H1 (cell line): ENCODE results near the gene ADAMTS17. TPM values are rescaled to one million over a fixed set of nuclear protein-coding genes. Genes with fewer than 3 reads are reported as not detected.

Experiments used
- CTCF ChIA-PET: fragments of 300-600 bp; sonication (Branson Sonifier 250); formaldehyde crosslinking; loops from one replicate; lab custom pipeline; 2021; ENCODE audit not compliant: partially characterized antibody; lab: Charles Lee
- POLR2A ChIA-PET: fragments of 300-600 bp; sonication (Branson Sonifier 250); formaldehyde crosslinking; loops from one replicate; lab custom pipeline; 2021; ENCODE audit warnings: inconsistent platforms; ENCODE audit not compliant: partially characterized antibody; lab: Charles Lee
- DNase-seq, 2 experiments: peaks; one replicate each; pipeline versions ENCODE4 v3.0.0 to v3.0.0-alpha.2; 2010 to 2022; ENCODE audit warnings: low spot score in 2 of 2, low read depth in 1 of 2, mixed read lengths in 1 of 2
- FAIRE-seq: peaks from 2 replicates; lab custom pipeline; 2011; peaks lifted over from hg19 to GRCh38; lab: Jason Lieb, UNC
- H2AFZ ChIP-seq: 2 replicates; pipeline ENCODE4 v1.8.1; 2012; ENCODE audit warnings: low read length, inconsistent platforms
- H2AK5ac ChIP-seq: 2 replicates; pipeline ENCODE4 v1.6.1; 2013; ENCODE audit warnings: low read depth, low read length
- H2BK120ac ChIP-seq: replicated peaks from 2 replicates; pipeline ENCODE3; 2013; ENCODE audit warnings: low read depth, low read length, inconsistent platforms
- H2BK12ac ChIP-seq: 2 replicates; pipeline ENCODE4 v1.6.1; 2013; ENCODE audit warnings: low read depth, low read length
- H2BK15ac ChIP-seq: 2 replicates; pipeline ENCODE4 v1.6.1; 2013; ENCODE audit warnings: low read length
- H2BK20ac ChIP-seq: 2 replicates; pipeline ENCODE4 v1.6.1; 2013; ENCODE audit warnings: low read length
- H2BK5ac ChIP-seq: 2 replicates; pipeline ENCODE4 v1.6.1; 2013; ENCODE audit warnings: low read depth, low read length
- H3K14ac ChIP-seq: 2 replicates; pipeline ENCODE4 v1.6.1; 2013; ENCODE audit warnings: inconsistent platforms; ENCODE audit not compliant: insufficient read length
- H3K18ac ChIP-seq: 2 replicates; pipeline ENCODE4 v1.6.1; 2013; ENCODE audit warnings: low read length; ENCODE audit errors: extremely low read depth
- H3K23ac ChIP-seq: 2 replicates; pipeline ENCODE4 v1.6.1; 2013; ENCODE audit warnings: inconsistent platforms; ENCODE audit not compliant: insufficient read length
- H3K23me2 ChIP-seq: 2 replicates; pipeline ENCODE4 v1.6.1; 2013; ENCODE audit warnings: low read depth, low read length
- H3K27ac ChIP-seq: 2 replicates; pipeline ENCODE4 v1.6.1; 2011; ENCODE audit warnings: low read depth, low read length, inconsistent platforms
- H3K27me3 ChIP-seq, 4 experiments: replicated peaks in 1 of 4; 1 replicate in 1 of 4; 2 replicates in 3 of 4; pipeline versions ENCODE4 v1.6.1 to v1.8.1; 2011 to 2013; ENCODE audit warnings: low read length in 3 of 4, mild to moderate bottlenecking in 3 of 4, inconsistent platforms in 2 of 4, mixed read lengths in 2 of 4, moderate library complexity in 1 of 4; ENCODE audit not compliant: control insufficient read depth in 3 of 4, insufficient read depth in 3 of 4; ENCODE audit errors: extremely low read depth in 1 of 4
- H3K36me3 ChIP-seq, 4 experiments: 2 replicates each; pipeline versions ENCODE4 v1.6.1 to v1.8.1; 2011 to 2013; ENCODE audit warnings: mild to moderate bottlenecking in 4 of 4, low read length in 3 of 4, moderate library complexity in 2 of 4, control low read depth in 1 of 4, inconsistent platforms in 1 of 4; ENCODE audit not compliant: insufficient read depth in 4 of 4, control insufficient read depth in 2 of 4
- H3K4ac ChIP-seq: replicated peaks from 2 replicates; pipeline ENCODE3; 2013; ENCODE audit warnings: low read length, low read depth, mixed read lengths, inconsistent platforms; ENCODE audit not compliant: insufficient read length
- H3K4me1 ChIP-seq, 4 experiments: replicated peaks in 1 of 4; 1 replicate in 1 of 4; 2 replicates in 3 of 4; pipeline versions ENCODE4 v1.6.1 to v1.8.1; 2011 to 2013; ENCODE audit warnings: low read length in 3 of 4, inconsistent platforms in 2 of 4, mixed read lengths in 1 of 4; ENCODE audit not compliant: insufficient read depth in 4 of 4, control insufficient read depth in 3 of 4
- H3K4me2 ChIP-seq, 2 experiments: 2 replicates each; pipeline versions ENCODE4 v1.6.1 to v1.8.1; 2011 to 2013; ENCODE audit warnings: low read depth in 2 of 2, low read length in 2 of 2, control low read depth in 1 of 2, inconsistent platforms in 1 of 2, mild to moderate bottlenecking in 1 of 2; ENCODE audit not compliant: insufficient read depth in 1 of 2
- H3K4me3 ChIP-seq, 4 experiments: fragments of 200-600, 300-600 bp in 1 of 4; sonication (generic), shearing (Covaris generic), sonication (Bioruptor Twin) in 1 of 4; 2 replicates each; pipeline versions ENCODE4 v1.5.1 to v1.8.1; 2011 to 2016; ENCODE audit warnings: low read length in 4 of 4, low read depth in 3 of 4, control low read depth in 2 of 4, inconsistent platforms in 2 of 4, mild to moderate bottlenecking in 2 of 4, mixed read lengths in 1 of 4, moderate library complexity in 1 of 4; ENCODE audit not compliant: insufficient read depth in 2 of 4; ENCODE audit errors: extremely low read depth in 1 of 4
- H3K56ac ChIP-seq: replicated peaks from 2 replicates; pipeline ENCODE3; 2013; ENCODE audit warnings: low read depth, mild to moderate bottlenecking, mixed read lengths, low read length, inconsistent platforms; ENCODE audit not compliant: insufficient read length
- H3K79me1 ChIP-seq: 2 replicates; pipeline ENCODE4 v1.6.1; 2013; ENCODE audit warnings: low read depth, low read length, control low read depth
- H3K79me2 ChIP-seq, 2 experiments: 2 replicates each; pipeline versions ENCODE4 v1.6.1 to v1.8.1; 2012 to 2013; ENCODE audit warnings: low read length in 2 of 2, mild to moderate bottlenecking in 2 of 2, inconsistent platforms in 1 of 2; ENCODE audit not compliant: insufficient read depth in 2 of 2, control insufficient read depth in 1 of 2
- H3K9ac ChIP-seq, 4 experiments: replicated peaks in 1 of 4; 1 replicate in 1 of 4; 2 replicates in 3 of 4; pipeline versions ENCODE4 v1.6.1 to v1.8.1; 2011 to 2013; ENCODE audit warnings: low read depth in 3 of 4, low read length in 3 of 4, control low read depth in 2 of 4, mild to moderate bottlenecking in 2 of 4, moderate library complexity in 2 of 4, inconsistent platforms in 1 of 4; ENCODE audit errors: extremely low read depth in 1 of 4
- H3K9me3 ChIP-seq, 2 experiments: 2 replicates each; pipeline versions ENCODE4 v1.6.1 to v1.8.1; 2012 to 2013; ENCODE audit warnings: mild to moderate bottlenecking in 2 of 2, moderate library complexity in 2 of 2, control low read depth in 1 of 2, inconsistent platforms in 1 of 2, low read depth in 1 of 2, low read length in 1 of 2, mixed read lengths in 1 of 2; ENCODE audit not compliant: insufficient read depth in 2 of 2
- H4K20me1 ChIP-seq, 2 experiments: replicated peaks in 1 of 2; 2 replicates each; pipeline versions ENCODE3 to v1.8.1; 2011 to 2013; ENCODE audit warnings: inconsistent platforms in 2 of 2, low read length in 2 of 2, mild to moderate bottlenecking in 1 of 2; ENCODE audit not compliant: insufficient read depth in 2 of 2, control insufficient read depth in 1 of 2
- H4K5ac ChIP-seq: 2 replicates; pipeline ENCODE4 v1.6.1; 2013; ENCODE audit warnings: low read length, low read depth, mixed read lengths, inconsistent platforms; ENCODE audit not compliant: insufficient read length
- H4K8ac ChIP-seq: 2 replicates; pipeline ENCODE4 v1.8.0; 2013; ENCODE audit warnings: mild to moderate bottlenecking, moderate library complexity, low read length, inconsistent platforms; ENCODE audit not compliant: insufficient read depth; ENCODE audit errors: extremely low read depth
- H4K91ac ChIP-seq: replicated peaks from 2 replicates; pipeline ENCODE3; 2013; ENCODE audit warnings: low read length, mixed read lengths, inconsistent platforms; ENCODE audit not compliant: insufficient read length
- CBX5 ChIP-seq: fragments of 300-800, 300-1000 bp; sonication (generic); IDR thresholded peaks from 2 replicates; pipeline ENCODE4 v1.7.1; 2016; ENCODE audit warnings: antibody characterized with exemption, low read length, low read depth
- CBX8 ChIP-seq: fragments of 300-800, 300-1000 bp; sonication (generic); IDR thresholded peaks from 2 replicates; pipeline ENCODE4 v1.7.1; 2016; ENCODE audit warnings: low read depth, low read length, borderline replicate concordance
- CEBPB ChIP-seq: IDR thresholded peaks from 2 replicates; pipeline ENCODE4 v1.6.1; 2012; ENCODE audit warnings: low read depth, low read length
- KDM4A ChIP-seq: IDR thresholded peaks from one replicate; pipeline ENCODE4 v1.7.1; 2012; ENCODE audit warnings: low read depth, mild to moderate bottlenecking, moderate library complexity, low read length, inconsistent platforms; ENCODE audit not compliant: severe bottlenecking
- KDM5A ChIP-seq: fragments of 200-600 bp; IDR thresholded peaks from 2 replicates; pipeline ENCODE4 v1.7.1; 2012; ENCODE audit warnings: mild to moderate bottlenecking, low read length, inconsistent platforms, mixed read lengths
- MAFK ChIP-seq: IDR thresholded peaks from 2 replicates; pipeline ENCODE4 v1.6.1; 2012; ENCODE audit warnings: low read depth, mild to moderate bottlenecking, improper control_type of control experiment, low read length
- RBBP5 ChIP-seq: IDR thresholded peaks from 2 replicates; pipeline ENCODE4 v1.7.1; 2012; ENCODE audit warnings: low read depth, mild to moderate bottlenecking, inconsistent platforms, low read length, moderate library complexity, borderline replicate concordance
- TAF1 ChIP-seq: IDR thresholded peaks from 2 replicates; pipeline ENCODE4 v1.6.1; 2011; ENCODE audit warnings: mild to moderate bottlenecking, low read depth, low read length
- TAF7 ChIP-seq: optimal IDR thresholded peaks from 2 replicates; pipeline ENCODE3; 2011; ENCODE audit warnings: low read depth, mild to moderate bottlenecking, inconsistent platforms, low read length, moderate library complexity, borderline replicate concordance
- YY1 ChIP-seq: IDR thresholded peaks from 2 replicates; pipeline ENCODE4 v1.6.1; 2011; ENCODE audit warnings: low read depth, mild to moderate bottlenecking, low read length
- WGBS, 2 experiments: shearing (Covaris generic) in 1 of 2; methylation state at CpG; one replicate each; pipeline versions ENCODE4 v1.1.6 to v1.1.7; 2013 to 2015; ENCODE audit warnings: low lambda C conversion rate in 2 of 2, mixed read lengths in 2 of 2, inconsistent platforms in 1 of 2, low coverage in 1 of 2, missing lambda C conversion rate in 1 of 2; ENCODE audit not compliant: insufficient replicate concordance in 2 of 2, insufficient coverage in 1 of 2, insufficient read length in 1 of 2; ENCODE audit errors: extremely low coverage in 1 of 2, missing lambda C conversion rate in 1 of 2; 5-methylcytosine and 5-hydroxymethylcytosine counted together
- polyA plus RNA-seq, 7 experiments: library from polyadenylated mRNA; depleted of rRNA in 3 of 7; stranded (reverse) in 5 of 7; unstranded in 2 of 7; fragments of >200 nt in 5 of 7; fragments of 200-250 nt in 2 of 7; gene quantifications; 1 replicate in 5 of 7; 2 replicates in 1 of 7; 4 replicates in 1 of 7; pipeline versions ENCODE4 v1.2.1 to v1.2.3, GENCODE V29; 2011 to 2013; ENCODE audit warnings: missing spikeins in 2 of 7, mixed read lengths in 2 of 7
- total RNA-seq: library from RNA; stranded (reverse); fragmentation: NEBNext Ultra II Directional; extraction: Animal tissue kit (Norgen Biotek cat#: 25700); gene quantifications from 2 replicates; pipeline ENCODE4 v1.2.1, GENCODE V29; 2021
- TF ChIP-seq, protein P1 (sequence below): IDR thresholded peaks from 2 replicates; pipeline ENCODE4 v1.6.1; 2012; ENCODE audit warnings: low read length, inconsistent platforms

ADAMTS17 gene
- total and polyA plus RNA-seq, 2 of the 8 experiments (the other 6 are each of a cell fraction or from before 2014, with no cell fraction given) = 0.51 to 1.7 TPM

DNA sequence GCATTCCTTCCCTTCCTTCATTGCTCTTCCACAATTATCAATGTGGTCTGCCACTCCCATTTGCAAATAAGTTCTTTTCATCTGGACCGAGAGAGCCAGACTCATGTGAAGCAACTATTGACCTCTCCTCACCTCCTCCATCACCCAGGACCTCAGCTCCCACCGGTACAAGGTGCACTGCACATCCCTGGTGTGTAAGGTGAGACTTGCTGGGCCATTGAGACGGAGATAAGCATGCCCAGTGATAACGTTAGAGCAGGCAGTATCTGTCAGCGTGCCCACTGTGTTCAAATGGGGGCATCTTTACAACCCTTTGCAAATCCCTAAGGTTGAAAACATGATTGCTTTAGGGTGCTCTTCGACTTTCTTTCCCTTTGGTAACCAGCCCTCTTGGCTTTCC is 154.8 kb downstream of the ADAMTS17 start:
- Histone ChIP-seq H2BK12ac (no peak overlapping the region), H2AK5ac (no peak overlapping the region), H3K4ac (no peak overlapping the region), H3K14ac (no peak overlapping the region), H4K91ac (no peak overlapping the region), H3K23me2 (no peaks in the 10 kb centered on the region), H3K9me3 (no peaks in the 10 kb centered on the region), H4K5ac (no peak overlapping the region), H4K8ac (no peak overlapping the region), H4K20me1 (no peaks in the 10 kb centered on the region), H3K18ac (no peak overlapping the region), H2BK120ac (no peak overlapping the region), H2BK20ac (no peak overlapping the region), H3K36me3 (no peaks in the 10 kb centered on the region), H3K79me1 (no peaks in the 10 kb centered on the region), H3K4me2 (no peak overlapping the region), H3K79me2 (no peaks in the 10 kb centered on the region), H3K23ac (no peak overlapping the region), H3K27me3 (no peaks in the 10 kb centered on the region), H3K27ac (no peak overlapping the region), H2BK5ac (no peak overlapping the region), H3K9ac (no peak overlapping the region), H3K56ac (no peak overlapping the region), H2AFZ (no peak overlapping the region), H3K4me3 (no peak overlapping the region), H3K4me1 (peaks cover 0 to 12% (median 4%) of the 10 kb centered on the region in 4 experiments; a peak in 5 of 7 replicates), H2BK15ac (no peak overlapping the region)
- WGBS, 2 experiments = 88% methylated on average over 6 of the region's 6 CpGs; no CpG with 5 or more reads in 1 of the 2 experiments
- CTCF ChIA-PET = interaction anchor here (1.0 to 1.9 kb wide), 2 partner anchors 12 to 42 kb away, joined by 3 to 5 read pairs; no protein-coding TSS in a partner anchor
- no peak for DNase-seq
- FAIRE-seq = no peak
- POLR2A ChIA-PET = no interaction called here
- TF ChIP-seq KDM4A (no peak), YY1 (no peak), MAFK (no peak), RBBP5 (no peak), CBX8 (no peak), CEBPB (no peak), TAF1 (no peak), CBX5 (no peak), TAF7 (no peak), KDM5A (no peak)
- TF ChIP-seq, protein P1, sequence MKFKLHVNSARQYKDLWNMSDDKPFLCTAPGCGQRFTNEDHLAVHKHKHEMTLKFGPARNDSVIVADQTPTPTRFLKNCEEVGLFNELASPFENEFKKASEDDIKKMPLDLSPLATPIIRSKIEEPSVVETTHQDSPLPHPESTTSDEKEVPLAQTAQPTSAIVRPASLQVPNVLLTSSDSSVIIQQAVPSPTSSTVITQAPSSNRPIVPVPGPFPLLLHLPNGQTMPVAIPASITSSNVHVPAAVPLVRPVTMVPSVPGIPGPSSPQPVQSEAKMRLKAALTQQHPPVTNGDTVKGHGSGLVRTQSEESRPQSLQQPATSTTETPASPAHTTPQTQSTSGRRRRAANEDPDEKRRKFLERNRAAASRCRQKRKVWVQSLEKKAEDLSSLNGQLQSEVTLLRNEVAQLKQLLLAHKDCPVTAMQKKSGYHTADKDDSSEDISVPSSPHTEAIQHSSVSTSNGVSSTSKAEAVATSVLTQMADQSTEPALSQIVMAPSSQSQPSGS = no peak
